Ureter (tissue), 1 donor: Measurements from ENCODE around the gene PTAFR. TPM values are rescaled to one million over a fixed set of nuclear protein-coding genes. Genes with fewer than 3 reads are reported as not detected.
"Not testable (repeated sequence)": the region's sequence is repeated elsewhere in the genome, so short reads cannot be mapped to it uniquely, and the experiment has no call there.

Experiments
- DNase-seq: peaks from one replicate; pipeline ENCODE4 v3.0.0-alpha.2; 2020; ENCODE audit warnings: low spot score
- total RNA-seq: library from RNA; stranded (reverse); gene quantifications from one replicate; pipeline ENCODE4 v1.2.4, GENCODE V29; 2023
- donor health status: DM: yes; HTN: yes; CAD: no.

PTAFR gene
- total RNA-seq, 1 donor from 2014 or later, result 9.9 TPM

- no peak for DNase-seq
Observed at GRCh38 chr1:28145728-28146127, 30.8 kb downstream of the PTAFR start.

DNA sequence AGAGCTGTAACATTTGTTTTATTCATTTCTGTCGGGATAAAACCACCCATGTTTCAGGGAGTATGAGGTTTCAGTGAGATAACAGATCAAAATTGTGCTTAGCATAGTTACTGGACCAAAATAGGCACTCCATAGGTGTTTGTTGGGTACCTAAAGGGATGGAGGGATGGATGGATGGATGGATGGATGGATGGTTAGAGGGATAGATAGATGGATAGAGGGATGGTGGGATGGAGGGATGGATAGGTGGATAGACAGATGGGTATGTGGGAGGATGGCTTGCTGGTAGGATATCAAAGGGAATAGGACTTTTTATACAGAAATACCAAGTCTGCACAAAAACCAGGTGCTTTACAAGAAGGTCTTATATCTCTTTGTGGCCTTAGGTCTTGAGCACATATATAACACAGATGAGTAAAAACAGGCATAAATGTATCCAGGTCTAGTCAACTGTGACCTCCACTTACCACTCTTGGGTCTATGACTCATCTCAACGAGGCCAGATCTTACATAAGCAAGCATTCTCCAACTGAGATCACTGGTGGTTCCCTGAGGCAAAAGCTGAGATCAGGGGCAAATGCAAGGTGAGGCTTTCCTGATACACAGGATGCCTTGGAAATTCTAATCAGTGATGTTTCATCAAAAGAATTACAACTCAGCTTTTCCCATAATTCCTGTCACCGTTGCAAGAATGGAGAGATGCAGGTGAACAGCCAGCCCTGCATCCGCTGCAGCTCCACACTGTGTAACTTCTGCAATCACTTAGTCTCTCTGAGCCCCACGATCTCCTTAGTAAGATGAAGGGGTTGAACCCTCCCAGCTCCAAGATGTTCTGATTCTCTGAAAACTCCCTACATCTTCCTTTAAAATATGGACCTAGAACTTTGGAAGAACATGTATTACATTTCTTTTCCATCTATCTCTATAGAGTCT lies 32.0 kb downstream of the PTAFR start:
- no peak for DNase-seq

- DNase-seq, result no peak
Observed at GRCh38 chr1:28143496-28144202, 32.8 kb downstream of the PTAFR start.

GRCh38 chr1:28141685-28142084 lies 34.8 kb downstream of the PTAFR start:
- DNase-seq, result no peak

DNA sequence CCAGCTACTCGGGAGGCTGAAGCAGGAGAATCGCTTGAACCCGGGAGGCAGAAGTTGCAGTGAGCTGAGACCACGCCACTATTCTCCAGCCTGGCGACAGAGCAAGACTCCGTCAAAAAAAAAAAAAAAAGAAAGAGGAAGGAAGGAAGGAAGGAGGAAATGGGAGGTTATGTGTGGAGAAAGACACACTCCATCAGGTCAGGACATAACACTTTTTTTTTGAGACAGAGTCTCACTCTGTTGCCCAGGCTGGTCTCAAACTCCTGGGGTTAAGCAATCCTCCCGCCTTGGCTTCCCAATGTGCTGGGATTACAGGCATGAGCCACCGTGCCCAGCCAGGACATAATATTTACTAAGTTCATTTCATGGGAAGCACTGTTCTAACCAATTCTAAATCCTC lies 36.6 kb downstream of the PTAFR start:
- not testable (repeated sequence) for DNase-seq

DNA sequence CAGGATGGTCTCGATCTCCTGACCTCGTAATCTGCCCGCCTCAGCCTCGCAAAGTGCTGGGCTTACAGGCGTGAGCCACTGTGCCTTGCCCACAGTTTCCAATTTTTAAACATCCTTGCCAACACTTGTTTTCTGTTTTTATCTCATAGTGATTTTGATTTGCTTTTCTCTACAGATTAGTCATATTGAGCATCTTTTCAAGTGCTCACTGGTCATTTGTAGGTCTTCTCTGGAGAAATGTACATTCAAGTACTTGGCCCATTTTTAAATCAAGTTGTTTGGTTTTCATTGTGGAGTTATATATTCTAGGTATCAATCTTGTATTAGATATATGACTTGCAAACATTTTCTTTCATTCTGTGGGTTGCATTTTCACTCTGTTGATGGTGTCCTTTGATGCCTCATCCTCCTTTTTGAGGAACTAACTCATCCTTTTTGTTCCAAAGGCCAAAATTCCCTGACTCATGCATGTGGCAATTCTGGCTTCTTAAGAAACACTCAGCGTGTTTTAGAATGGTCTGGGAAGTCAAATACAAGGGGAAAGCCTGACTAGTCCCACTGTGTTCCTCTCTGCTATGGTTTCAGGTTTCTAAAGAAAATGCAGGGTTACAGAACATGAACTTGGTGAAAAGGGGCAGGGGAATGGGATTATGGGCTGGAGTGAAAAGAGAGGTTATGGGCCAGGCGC lies 37.3 kb downstream of the PTAFR start:
- DNase-seq, result no peak

GRCh38 chr1:28136922-28137613 lies 39.4 kb downstream of the PTAFR start:
- DNase-seq, result no peak

DNA sequence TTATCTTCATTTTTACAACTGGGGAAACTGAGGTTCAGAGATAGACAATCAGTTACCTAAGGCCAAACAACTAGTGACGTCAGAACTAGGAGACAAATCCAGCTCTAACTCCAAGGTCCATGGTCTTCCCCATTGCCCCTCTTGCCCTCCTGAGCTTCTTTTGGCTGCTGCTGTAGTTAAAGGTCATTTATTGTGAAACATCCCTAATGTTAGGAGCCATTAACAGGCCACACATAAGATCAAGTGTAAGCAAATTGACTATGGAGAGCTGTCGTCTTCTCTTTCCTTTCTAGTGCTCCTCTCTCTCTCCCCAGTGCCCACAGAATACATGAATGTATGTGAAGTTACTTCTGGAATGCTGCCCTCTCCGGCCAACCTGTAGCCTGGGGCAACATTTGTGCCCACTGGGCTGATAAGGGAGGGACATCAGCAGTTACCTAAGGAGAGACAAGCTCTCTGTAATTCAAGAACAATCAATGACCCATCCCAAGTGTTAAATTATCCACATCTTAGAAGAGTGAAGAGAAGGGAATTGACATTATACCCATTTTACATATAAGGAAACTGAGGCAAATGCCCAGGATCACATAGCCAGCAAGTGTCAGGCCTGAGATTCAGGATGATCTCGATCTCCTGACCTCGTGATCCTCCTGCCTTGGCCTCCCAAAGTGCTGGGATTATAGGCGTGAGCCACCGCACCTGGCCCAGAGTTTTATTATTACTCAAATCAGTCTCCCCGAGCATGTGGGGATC lies 40.1 kb downstream of the PTAFR start:
- no peak for DNase-seq

DNA sequence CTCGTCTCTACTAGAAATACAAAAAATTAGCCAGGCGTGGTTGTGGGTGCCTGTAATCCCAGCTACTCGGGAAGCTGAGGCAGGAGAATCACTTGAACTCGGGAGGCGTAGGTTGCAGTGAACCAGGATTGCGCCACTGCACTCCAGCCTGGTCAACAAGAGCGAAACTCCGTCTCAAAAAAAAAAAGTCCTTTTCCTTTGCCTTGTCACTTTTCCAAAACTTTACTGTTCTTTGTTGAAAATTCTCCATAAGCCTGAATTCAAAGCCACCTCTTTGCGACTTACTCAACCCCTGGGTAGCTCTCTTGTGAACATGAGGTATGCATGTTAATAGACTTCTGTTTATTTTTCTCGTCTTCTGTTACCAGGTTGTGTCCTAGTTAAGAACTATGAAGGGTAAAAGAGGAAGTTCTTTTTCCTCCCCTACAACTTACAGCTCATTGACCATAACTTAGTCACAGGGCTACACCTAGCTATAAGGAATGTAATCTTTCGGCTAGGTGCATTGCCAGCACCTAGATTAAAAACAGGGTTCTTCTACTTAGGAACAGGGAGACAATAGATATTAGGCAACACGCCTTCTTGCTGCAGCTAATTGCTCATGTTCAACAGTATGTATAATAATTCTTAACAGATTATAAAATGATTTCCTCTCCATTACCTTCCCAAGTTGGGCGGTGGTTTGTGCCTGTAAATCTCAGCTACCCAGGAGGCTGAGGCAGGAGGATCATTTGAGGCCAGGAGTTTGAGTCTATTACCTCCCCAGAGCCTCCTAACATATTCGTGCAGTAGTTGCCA lies 40.9 kb downstream of the PTAFR start:
- no peak for DNase-seq

- no peak for DNase-seq
Observed at GRCh38 chr1:28134651-28135207, 41.8 kb downstream of the PTAFR start.

DNA sequence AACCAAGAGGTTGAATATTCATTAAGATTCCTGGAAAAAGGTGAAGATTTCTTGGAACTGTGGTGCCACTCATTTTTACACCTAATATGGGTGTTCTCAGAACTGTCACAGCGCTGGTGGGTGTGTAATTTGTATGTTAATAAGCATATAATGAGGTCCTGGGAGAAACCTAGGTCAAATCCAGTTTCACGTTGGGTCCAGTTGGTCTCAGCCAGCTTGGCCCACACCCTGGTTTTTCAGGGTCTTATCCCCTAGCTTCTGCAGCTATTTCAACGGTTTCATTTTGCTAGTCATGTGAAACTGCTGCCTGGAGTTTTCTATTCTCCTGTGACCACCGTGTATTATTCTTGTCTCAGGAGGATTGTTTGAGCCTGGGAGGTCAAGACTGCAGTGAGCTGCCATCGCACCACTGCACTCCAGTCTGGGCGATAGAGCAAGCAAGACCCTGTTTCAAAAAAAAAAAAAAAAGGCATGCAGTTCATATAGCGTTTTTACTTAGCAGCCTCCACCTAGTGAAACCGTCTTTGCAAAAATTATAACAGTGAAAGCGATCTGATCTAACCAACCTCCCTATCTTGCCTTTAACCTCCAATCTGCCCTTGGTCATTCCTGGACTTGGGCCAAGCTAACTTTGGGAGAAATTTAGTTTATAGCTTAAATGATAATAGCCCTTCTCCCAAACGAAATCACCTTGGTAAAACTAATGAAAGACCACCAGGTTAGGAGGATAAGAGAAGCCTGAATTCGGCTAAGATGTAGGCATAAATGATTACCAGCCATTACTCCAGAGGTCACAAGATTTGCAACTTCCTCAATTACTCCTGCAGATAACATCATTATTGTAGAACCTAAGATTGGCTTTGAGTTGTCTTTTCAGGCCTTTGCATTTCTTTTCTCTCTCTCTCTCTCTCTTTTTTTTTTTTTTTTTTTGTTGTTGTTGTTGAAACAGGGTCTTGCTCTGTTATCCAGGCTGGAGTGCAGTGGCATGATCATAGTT lies 44.0 kb downstream of the PTAFR start:
- DNase-seq, result no peak

- no peak for DNase-seq
Observed at GRCh38 chr1:28130901-28131300, 45.6 kb downstream of the PTAFR start.

DNA sequence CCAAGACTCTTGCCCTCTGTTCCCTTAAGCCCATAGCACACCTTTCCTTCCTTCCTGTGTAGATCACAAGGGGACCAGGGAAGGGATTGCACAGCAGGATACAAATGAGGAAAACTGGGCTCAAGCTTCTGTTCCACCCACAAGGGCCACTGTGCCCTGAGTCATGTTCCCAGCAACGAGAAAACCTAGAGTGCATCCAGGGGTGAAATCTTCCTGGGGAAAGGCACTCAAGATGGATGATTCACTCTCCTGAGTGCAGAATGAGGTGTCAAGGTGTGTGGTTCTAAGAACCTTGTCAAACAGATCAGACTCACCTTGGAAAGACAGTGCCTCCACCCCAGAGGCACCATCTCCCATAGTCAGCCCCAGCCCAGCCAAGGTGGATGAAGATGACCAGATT lies 47.3 kb downstream of the PTAFR start:
- no peak for DNase-seq

GRCh38 chr1:28127617-28128257 lies 48.8 kb downstream of the PTAFR start:
- DNase-seq, result no peak

GRCh38 chr1:28126783-28127490 lies 49.6 kb downstream of the PTAFR start:
- no peak for DNase-seq

GRCh38 chr1:28126212-28126611 lies 50.3 kb downstream of the PTAFR start:
- no peak for DNase-seq

GRCh38 chr1:28123461-28123961 lies 53.0 kb downstream of the PTAFR start:
- no peak for DNase-seq
